KMS-11 (cell line): ENCODE results near the gene GPR61.

ENCODE experiments used
- H2AFZ ChIP-seq: fragments of 200-600 bp; sonication (generic); 2 replicates; pipeline ENCODE4 v1.6.1; 2016; ENCODE audit warnings: antibody characterized with exemption, mixed run types, low read depth
- H3K27ac ChIP-seq: fragments of 200-600 bp; sonication (generic); 2 replicates; pipeline ENCODE4 v1.6.1; 2016; ENCODE audit warnings: mild to moderate bottlenecking, mixed run types
- H3K27me3 ChIP-seq: fragments of 200-600 bp; sonication (generic); 2 replicates; pipeline ENCODE4 v1.6.1; 2017; ENCODE audit warnings: mild to moderate bottlenecking, low read depth, mixed run types, moderate library complexity; ENCODE audit not compliant: insufficient read depth
- H3K36me3 ChIP-seq: fragments of 200-600 bp; sonication (generic); 2 replicates; pipeline ENCODE4 v1.6.1; 2017; ENCODE audit warnings: mild to moderate bottlenecking, mixed run types; ENCODE audit not compliant: insufficient read depth
- H3K4me1 ChIP-seq: fragments of 200-600 bp; sonication (generic); 2 replicates; pipeline ENCODE4 v1.6.1; 2016; ENCODE audit warnings: mild to moderate bottlenecking, low read depth, mixed run types; ENCODE audit not compliant: poor library complexity, severe bottlenecking
- H3K4me2 ChIP-seq: fragments of 200-600 bp; sonication (generic); 2 replicates; pipeline ENCODE4 v1.7.0; 2016; ENCODE audit warnings: mild to moderate bottlenecking, mixed run types
- H3K4me3 ChIP-seq: fragments of 200-600 bp; sonication (generic); IDR thresholded peaks from 2 replicates; pipeline ENCODE4 v1.6.1; 2017; ENCODE audit warnings: low read depth, low read length, mixed read lengths; ENCODE audit not compliant: insufficient read depth
- H3K79me2 ChIP-seq: fragments of 200-600 bp; sonication (generic); 2 replicates; pipeline ENCODE4 v1.6.1; 2016; ENCODE audit warnings: low read depth, mixed run types; ENCODE audit not compliant: insufficient read depth
- H3K9ac ChIP-seq: fragments of 200-600 bp; sonication (generic); 2 replicates; pipeline ENCODE4 v1.6.1; 2016; ENCODE audit warnings: mild to moderate bottlenecking, mixed run types
- H4K20me1 ChIP-seq: fragments of 200-600 bp; sonication (generic); 2 replicates; pipeline ENCODE4 v1.6.1; 2016; ENCODE audit warnings: mild to moderate bottlenecking, mixed run types; ENCODE audit not compliant: insufficient read depth
- TF ChIP-seq, protein P1 (sequence below): fragments of 200-600 bp; sonication (generic); conservative IDR thresholded peaks from 2 replicates; pipeline ENCODE4 v1.6.1; 2017; ENCODE audit warnings: low read depth, mild to moderate bottlenecking, antibody characterized with exemption, low read length, moderate library complexity, mixed read lengths

GPR61 gene

DNA sequence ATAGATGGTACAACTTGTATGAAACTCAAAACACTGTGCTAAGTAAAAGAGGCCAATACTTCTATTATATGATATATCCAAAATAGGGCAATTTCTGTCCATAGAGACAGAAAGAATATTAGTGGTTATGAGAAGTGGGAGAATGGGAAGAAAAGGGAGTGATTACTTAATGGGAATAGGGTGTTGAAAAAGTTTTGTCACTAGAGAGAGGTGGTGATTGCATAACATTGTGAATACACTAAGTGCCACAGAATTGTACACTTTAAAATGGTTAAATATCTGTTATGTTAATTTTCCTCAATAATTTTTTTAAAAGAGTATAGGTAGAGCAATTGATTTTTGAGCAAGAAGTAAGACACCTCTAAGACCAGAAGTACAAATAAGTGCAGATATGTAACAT, 50.0 kb downstream of the GPR61 start:
- peaks cover 6% of the 10 kb centered on the region; the same call in 1 of the 2 replicates for H3K36me3 ChIP-seq

GRCh38 chr1:109592916-109593315, 53.2 kb downstream of the GPR61 start:
- Histone ChIP-seq H2AFZ (no peak overlapping the region), H3K4me2 (no peak overlapping the region), H3K79me2 (no peaks in the 10 kb centered on the region), H3K36me3 (no peaks in the 10 kb centered on the region), H4K20me1 (no peaks in the 10 kb centered on the region), H3K27ac (no peak overlapping the region), H3K9ac (no peak overlapping the region), H3K27me3 (no peaks in the 10 kb centered on the region), H3K4me1 (no peaks in the 10 kb centered on the region), H3K4me3 (no peak overlapping the region)
- TF ChIP-seq, protein P1, sequence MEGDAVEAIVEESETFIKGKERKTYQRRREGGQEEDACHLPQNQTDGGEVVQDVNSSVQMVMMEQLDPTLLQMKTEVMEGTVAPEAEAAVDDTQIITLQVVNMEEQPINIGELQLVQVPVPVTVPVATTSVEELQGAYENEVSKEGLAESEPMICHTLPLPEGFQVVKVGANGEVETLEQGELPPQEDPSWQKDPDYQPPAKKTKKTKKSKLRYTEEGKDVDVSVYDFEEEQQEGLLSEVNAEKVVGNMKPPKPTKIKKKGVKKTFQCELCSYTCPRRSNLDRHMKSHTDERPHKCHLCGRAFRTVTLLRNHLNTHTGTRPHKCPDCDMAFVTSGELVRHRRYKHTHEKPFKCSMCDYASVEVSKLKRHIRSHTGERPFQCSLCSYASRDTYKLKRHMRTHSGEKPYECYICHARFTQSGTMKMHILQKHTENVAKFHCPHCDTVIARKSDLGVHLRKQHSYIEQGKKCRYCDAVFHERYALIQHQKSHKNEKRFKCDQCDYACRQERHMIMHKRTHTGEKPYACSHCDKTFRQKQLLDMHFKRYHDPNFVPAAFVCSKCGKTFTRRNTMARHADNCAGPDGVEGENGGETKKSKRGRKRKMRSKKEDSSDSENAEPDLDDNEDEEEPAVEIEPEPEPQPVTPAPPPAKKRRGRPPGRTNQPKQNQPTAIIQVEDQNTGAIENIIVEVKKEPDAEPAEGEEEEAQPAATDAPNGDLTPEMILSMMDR: no peak

More for the DNA sequence above, 50.0 kb downstream of the GPR61 start:
- H3K4me3 ChIP-seq: no peak overlapping the region
- H4K20me1 ChIP-seq: no peaks in the 10 kb centered on the region
- H3K4me1 ChIP-seq: no peaks in the 10 kb centered on the region
- TF ChIP-seq, protein P1: no peak
- no peak overlapping the region for H3K4me2 ChIP-seq
- no peak overlapping the region for H3K27ac ChIP-seq
- H3K9ac ChIP-seq: no peak overlapping the region
- H2AFZ ChIP-seq: no peak overlapping the region
- H3K79me2 ChIP-seq: no peaks in the 10 kb centered on the region
- H3K27me3 ChIP-seq: no peaks in the 10 kb centered on the region

DNA sequence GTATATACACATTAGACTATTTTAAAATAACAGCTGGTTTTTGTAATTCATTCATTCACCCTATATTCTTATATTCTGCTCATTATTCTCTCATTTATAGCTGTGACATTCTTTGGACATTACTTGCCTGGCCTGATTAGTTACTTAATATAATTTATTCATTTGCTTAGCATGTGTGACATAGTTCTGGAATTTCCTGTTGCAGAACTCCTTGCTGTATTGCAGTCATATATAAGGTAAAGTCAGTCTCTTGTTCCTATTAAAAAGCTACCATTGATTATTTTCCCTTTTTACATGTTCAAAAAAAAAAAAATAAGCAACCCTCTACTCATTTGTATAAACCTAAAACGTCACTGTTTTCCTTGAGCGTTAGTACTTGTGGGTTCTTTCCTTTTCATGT, 55.9 kb downstream of the GPR61 start:
- H3K4me2 ChIP-seq: no peak overlapping the region
- H3K36me3 ChIP-seq: no peaks in the 10 kb centered on the region

More for the DNA sequence above, 55.9 kb downstream of the GPR61 start:
- H3K4me1 ChIP-seq: no peaks in the 10 kb centered on the region
- TF ChIP-seq, protein P1: no peak
- H3K4me3 ChIP-seq: no peak overlapping the region
- no peak overlapping the region for H3K27ac ChIP-seq
- H3K79me2 ChIP-seq: no peaks in the 10 kb centered on the region
- H4K20me1 ChIP-seq: no peaks in the 10 kb centered on the region
- H2AFZ ChIP-seq: no peak overlapping the region
- no peak overlapping the region for H3K9ac ChIP-seq
- H3K27me3 ChIP-seq: no peaks in the 10 kb centered on the region
